HAP-1 (cell line): ENCODE data around the gene RABGAP1.

Experiments
- DNase-seq, 2 experiments: peaks; one replicate each; pipeline ENCODE4 v3.0.0-alpha.2; 2016 to 2020; ENCODE audit warnings: low spot score in 2 of 2
- H3K27me3 ChIP-seq: fragments of 250-450 bp; sonication (Bioruptor Pico); 2 replicates; pipeline ENCODE4 v1.5.1; 2020; ENCODE audit warnings: low read depth, mild to moderate bottlenecking, moderate library complexity
- H3K36me3 ChIP-seq: fragments of 250-450 bp; sonication (Bioruptor Pico); replicated peaks from 2 replicates; pipeline ENCODE4 v1.5.1; 2020; ENCODE audit warnings: mild to moderate bottlenecking
- H3K4me1 ChIP-seq: fragments of 250-450 bp; sonication (Bioruptor Pico); 2 replicates; pipeline ENCODE4 v1.5.1; 2020; ENCODE audit warnings: mild to moderate bottlenecking
- H3K4me3 ChIP-seq: fragments of 250-450 bp; sonication (Bioruptor Pico); 2 replicates; pipeline ENCODE4 v1.5.1; 2020; ENCODE audit warnings: mild to moderate bottlenecking, moderate library complexity
- H3K9me3 ChIP-seq: fragments of 250-450 bp; sonication (Bioruptor Pico); 2 replicates; pipeline ENCODE4 v1.5.1; 2020; ENCODE audit warnings: mild to moderate bottlenecking, moderate library complexity
- in situ Hi-C: fragments of 300-500 bp; cut with MboI; formaldehyde crosslinking; loops from 3 replicates; pipeline ENCODE4 v1.14.3; 2020; ENCODE audit warnings: low sequenced_read_pairs, inconsistent platforms, mixed read lengths

RABGAP1 gene

DNA sequence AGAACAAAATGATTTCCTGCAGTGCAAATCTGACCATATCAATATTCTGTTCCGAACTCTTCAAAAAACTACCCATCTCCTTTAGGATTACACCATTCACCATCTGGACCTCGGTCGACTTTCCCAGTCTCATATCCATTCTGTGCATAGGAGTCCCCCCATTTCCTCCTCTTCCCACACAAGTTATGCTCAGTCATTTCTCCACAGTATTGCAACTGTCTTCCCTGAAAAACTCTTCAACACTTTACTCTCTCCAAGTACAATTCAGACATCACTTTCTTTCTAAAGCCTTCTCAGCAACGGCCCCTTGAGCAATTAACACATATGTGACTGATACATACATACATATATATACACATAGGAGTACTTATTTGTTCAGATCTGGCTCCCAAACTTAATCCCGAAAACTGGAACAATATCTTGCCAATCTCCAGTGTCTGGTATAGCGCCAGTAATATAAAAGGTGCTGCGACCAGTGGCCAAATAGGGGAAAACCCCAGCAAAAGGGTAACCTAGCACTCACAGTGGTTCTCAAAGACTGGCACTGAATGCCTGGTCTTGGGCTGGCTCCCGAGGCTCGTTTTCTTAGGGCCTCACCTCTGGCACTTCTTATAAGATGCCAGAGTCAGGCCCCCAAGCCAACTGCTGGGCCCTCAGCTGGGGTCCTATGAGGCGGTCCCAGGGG, 10.1 kb upstream of the RABGAP1 start:
- no peaks in the 10 kb centered on the region for H3K9me3 ChIP-seq
- no peaks in the 10 kb centered on the region for H3K27me3 ChIP-seq
- peak overlapping the region; percentile 98 for H3K4me3 ChIP-seq
- H3K36me3 ChIP-seq = no peaks in the 10 kb centered on the region
- H3K4me1 ChIP-seq = peaks cover 11% of the 10 kb centered on the region
- in situ Hi-C loops = no loop called here
- DNase-seq = no peak

DNA sequence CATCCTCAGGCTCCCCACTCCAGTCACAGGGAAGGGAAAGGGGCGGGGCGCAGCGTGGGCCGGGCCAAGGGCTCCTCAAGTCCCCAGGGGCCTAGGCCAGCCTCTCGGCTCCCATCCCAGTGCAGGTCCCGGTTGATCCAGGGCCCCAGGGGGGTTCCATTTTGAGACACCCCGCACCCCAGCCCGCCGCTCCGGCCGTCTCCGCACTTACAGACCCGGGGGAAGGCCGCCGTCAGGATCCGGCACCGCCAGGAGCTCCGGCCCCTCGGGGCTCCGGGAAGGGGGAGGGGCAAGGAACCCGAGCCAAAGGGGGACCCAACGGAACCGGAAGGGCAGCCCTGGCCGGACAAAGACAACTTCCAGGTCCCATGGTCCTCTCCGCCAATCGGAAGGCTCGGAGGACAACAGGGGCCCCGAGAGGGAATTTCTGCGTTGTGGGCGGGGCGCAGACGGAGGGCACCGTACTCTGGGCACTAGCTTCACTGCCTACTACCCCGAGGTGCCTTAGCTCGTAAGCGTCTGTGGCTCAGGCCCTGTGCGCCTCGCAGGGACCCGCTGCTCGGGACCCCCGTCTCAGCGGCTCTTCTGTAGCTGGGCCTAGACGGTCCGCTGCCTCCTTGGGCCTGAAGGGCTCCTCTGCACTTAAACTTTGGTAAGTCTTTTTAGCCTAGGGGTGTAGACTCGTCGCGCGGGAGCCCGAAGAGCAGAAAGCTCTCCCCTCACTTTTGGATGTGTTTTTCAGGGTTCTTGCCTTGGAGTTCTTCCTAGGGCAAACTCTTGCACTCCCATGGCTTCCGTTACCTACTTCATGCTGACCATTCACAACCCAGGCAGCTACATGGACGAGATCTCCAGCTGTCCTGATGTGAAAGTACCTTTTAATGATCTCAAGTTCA, 9.3 kb upstream of the RABGAP1 start, which contains the start of gene ZBTB26:
Gene ZBTB26, minus strand, starts transcription at position 287 of the 896 bp plus-strand sequence. CDS start 11,578 bp downstream, outside the sequence.
- Histone ChIP-seq H3K9me3 (no peaks in the 10 kb centered on the region), H3K27me3 (no peaks in the 10 kb centered on the region), H3K4me1 (peaks cover 11% of the 10 kb centered on the region), H3K4me3 (peak within 1 kb of the TSS; percentile 98), H3K36me3 (no peaks in the 10 kb centered on the region)
- peak; percentile 90 to 97 for DNase-seq
- in situ Hi-C loops = no loop called here

GRCh38 chr9:122936464-122936863, 4.4 kb upstream of the RABGAP1 start:
- Histone ChIP-seq H3K27me3 (no peaks in the 10 kb centered on the region), H3K9me3 (no peaks in the 10 kb centered on the region), H3K36me3 (peaks cover 8% of the 10 kb centered on the region), H3K4me1 (peaks cover 5% of the 10 kb centered on the region), H3K4me3 (no peak overlapping the region)
- in situ Hi-C loops = no loop called here
- no peak for DNase-seq

DNA sequence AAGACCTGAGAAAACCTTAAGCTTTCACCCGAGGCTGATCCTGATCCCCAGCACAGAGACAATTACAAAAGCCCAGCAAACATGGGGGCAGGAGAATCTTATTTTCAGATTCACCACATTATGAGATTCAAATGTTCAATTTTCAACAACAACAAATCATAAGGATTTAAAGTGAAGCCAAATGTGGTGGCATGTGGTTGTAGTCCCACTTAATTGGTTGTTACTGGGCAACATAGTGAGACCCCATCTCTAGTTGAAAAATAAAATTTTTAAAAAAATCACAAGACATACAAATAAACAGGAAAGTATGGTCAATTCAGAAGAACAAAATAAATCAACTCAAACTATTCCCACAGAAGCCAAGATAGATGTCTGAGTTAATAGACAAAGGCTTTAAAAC, 3.9 kb upstream of the RABGAP1 start:
- Histone ChIP-seq H3K9me3 (no peaks in the 10 kb centered on the region), H3K4me1 (peaks cover 5% of the 10 kb centered on the region), H3K4me3 (no peak overlapping the region), H3K27me3 (no peaks in the 10 kb centered on the region), H3K36me3 (peaks cover 8% of the 10 kb centered on the region)
- in situ Hi-C loops = no loop called here
- no peak for DNase-seq

DNA sequence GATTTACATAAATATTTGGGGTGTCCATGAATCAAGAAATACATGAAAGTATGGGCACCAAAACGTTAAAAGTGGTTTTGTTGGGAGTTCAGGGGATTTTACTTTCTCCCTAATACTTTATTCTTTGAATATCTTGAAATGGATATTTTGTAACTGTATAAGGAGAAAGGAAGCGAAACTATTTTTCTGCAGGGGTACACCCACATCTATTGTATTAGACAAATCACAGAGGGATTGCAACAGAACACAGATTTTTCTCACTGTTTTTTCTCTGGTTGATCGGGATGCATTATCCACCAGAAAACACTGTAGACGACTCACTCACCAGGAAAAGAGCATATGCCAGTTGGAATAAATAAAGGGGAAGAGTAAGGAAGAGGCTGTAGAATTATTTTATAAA, 1.2 kb upstream of the RABGAP1 start:
- in situ Hi-C loops = no loop called here
- H3K27me3 ChIP-seq = no peaks in the 10 kb centered on the region
- DNase-seq = no peak
- H3K4me3 ChIP-seq = no peak overlapping the region
- H3K4me1 ChIP-seq = no peaks in the 10 kb centered on the region
- H3K36me3 ChIP-seq = peaks cover 8% of the 10 kb centered on the region
- H3K9me3 ChIP-seq = no peaks in the 10 kb centered on the region

- peaks cover 8% of the 10 kb centered on the region for H3K36me3 ChIP-seq
- in situ Hi-C loops = no loop called here
- no peak for DNase-seq
- peak overlapping the region; percentile 92 for H3K4me3 ChIP-seq
- peaks cover 3% of the 10 kb centered on the region; the same call in 1 of the 2 replicates for H3K4me1 ChIP-seq
- H3K27me3 ChIP-seq = no peaks in the 10 kb centered on the region
- H3K9me3 ChIP-seq = no peaks in the 10 kb centered on the region
Measured at GRCh38 chr9:122940454-122940748, 419 bp upstream of the RABGAP1 start.

- Histone ChIP-seq H3K27me3 (no peaks in the 10 kb centered on the region), H3K4me3 (peak overlapping the region; percentile 92), H3K36me3 (peaks cover 7% of the 10 kb centered on the region), H3K9me3 (no peaks in the 10 kb centered on the region), H3K4me1 (peaks cover 13% of the 10 kb centered on the region)
- in situ Hi-C loops = no loop called here
- peak in 1 of 2 experiments; percentile 20 for DNase-seq
Measured at GRCh38 chr9:122941582-122942234, 888 bp downstream of the RABGAP1 start.

- H3K9me3 ChIP-seq = no peaks in the 10 kb centered on the region
- no peak for DNase-seq
- in situ Hi-C loops = no loop called here
- H3K27me3 ChIP-seq = no peaks in the 10 kb centered on the region
- no peak overlapping the region for H3K4me3 ChIP-seq
- no peaks in the 10 kb centered on the region for H3K36me3 ChIP-seq
- H3K4me1 ChIP-seq = peaks cover 40% of the 10 kb centered on the region
Measured at GRCh38 chr9:122944960-122945888, 4.4 kb downstream of the RABGAP1 start.

- DNase-seq = no peak
- Histone ChIP-seq H3K4me3 (no peak overlapping the region), H3K9me3 (no peaks in the 10 kb centered on the region), H3K27me3 (no peaks in the 10 kb centered on the region), H3K36me3 (no peaks in the 10 kb centered on the region), H3K4me1 (peaks cover 40% of the 10 kb centered on the region)
- in situ Hi-C loops = no loop called here
Measured at GRCh38 chr9:122946461-122947005, 5.7 kb downstream of the RABGAP1 start.

- Histone ChIP-seq H3K27me3 (no peaks in the 10 kb centered on the region), H3K4me1 (peaks cover 44% of the 10 kb centered on the region), H3K4me3 (no peak overlapping the region), H3K9me3 (no peaks in the 10 kb centered on the region), H3K36me3 (no peaks in the 10 kb centered on the region)
- no peak for DNase-seq
- in situ Hi-C loops = no loop called here
Measured at GRCh38 chr9:122948313-122948712, 7.5 kb downstream of the RABGAP1 start.

GRCh38 chr9:122949696-122950095, 8.9 kb downstream of the RABGAP1 start:
- H3K4me3 ChIP-seq = no peak overlapping the region
- peak; percentile 53 to 66 for DNase-seq
- H3K27me3 ChIP-seq = no peaks in the 10 kb centered on the region
- no peaks in the 10 kb centered on the region for H3K36me3 ChIP-seq
- H3K4me1 ChIP-seq = peaks cover 52% of the 10 kb centered on the region
- in situ Hi-C loops = no loop called here
- H3K9me3 ChIP-seq = no peaks in the 10 kb centered on the region

DNA sequence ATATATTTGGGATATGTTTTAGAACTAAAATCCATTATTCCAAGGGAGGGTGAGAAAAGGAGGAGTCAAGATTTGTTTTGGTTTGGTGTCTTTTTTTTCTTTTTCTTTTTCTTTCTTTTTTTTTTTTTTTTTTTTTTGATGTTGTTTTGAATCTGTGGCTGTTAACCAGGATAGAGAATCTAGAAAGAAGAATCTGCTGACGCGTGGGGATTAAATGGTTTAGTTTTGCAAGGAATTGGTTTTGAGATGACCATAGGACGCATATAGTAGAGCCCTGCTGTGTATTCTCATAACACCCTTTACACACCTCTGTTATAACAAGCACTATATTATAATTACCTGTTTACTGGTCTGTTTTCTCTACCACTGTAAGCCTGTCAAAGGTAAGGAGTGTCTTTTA, 9.4 kb downstream of the RABGAP1 start:
- in situ Hi-C loops = no loop called here
- Histone ChIP-seq H3K9me3 (no peaks in the 10 kb centered on the region), H3K36me3 (no peaks in the 10 kb centered on the region), H3K4me1 (peaks cover 56% of the 10 kb centered on the region), H3K4me3 (no peak overlapping the region), H3K27me3 (no peaks in the 10 kb centered on the region)
- DNase-seq = no peak

DNA sequence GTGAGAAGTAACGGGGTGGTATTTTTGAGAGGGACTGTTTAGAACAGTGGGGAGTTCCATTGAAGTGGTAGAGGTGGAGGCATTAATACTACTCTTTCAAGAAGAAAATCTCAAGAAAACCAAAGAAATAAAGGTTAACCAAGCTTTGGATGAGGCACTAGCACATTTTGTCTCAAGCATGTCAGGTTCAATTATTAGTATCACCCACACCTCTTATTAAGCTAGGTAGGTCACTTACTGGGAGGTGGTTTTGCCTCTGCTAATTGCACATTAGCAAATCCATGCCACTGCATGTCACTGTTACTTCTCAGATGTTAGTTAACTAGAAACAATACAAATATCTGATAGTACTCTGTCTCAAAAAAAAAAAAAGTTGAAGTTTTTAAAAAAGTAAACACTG, 10.2 kb downstream of the RABGAP1 start:
- in situ Hi-C loops = no loop called here
- DNase-seq = no peak
- peaks cover 59% of the 10 kb centered on the region for H3K4me1 ChIP-seq
- no peaks in the 10 kb centered on the region for H3K27me3 ChIP-seq
- H3K4me3 ChIP-seq = no peak overlapping the region
- H3K9me3 ChIP-seq = no peaks in the 10 kb centered on the region
- H3K36me3 ChIP-seq = no peaks in the 10 kb centered on the region
